AG04449 (cell line): Measurements from ENCODE around the gene TAGLN2.
A peak's percentile ranks its signal among the peaks of the same experiment; 100 is the strongest.

Experiments used
- CTCF ChIA-PET: fragments of 350-600 bp; formaldehyde crosslinking; extraction: SDS; loops from one replicate; lab custom pipeline; 2021; ENCODE audit warnings: antibody characterized with exemption; lab: Yijun Ruan, JAX
- POLR2A ChIA-PET: fragments of 400-600, 350-600 bp; formaldehyde crosslinking; extraction: SDS; loops from one replicate; lab custom pipeline; 2020; ENCODE audit warnings: antibody characterized with exemption, inconsistent platforms; lab: Yijun Ruan, JAX
- DNase-seq: peaks from one replicate; pipeline ENCODE4 v3.0.0-alpha.2; 2010; ENCODE audit warnings: low read depth, low spot score
- H3K4me3 ChIP-seq: 2 replicates; pipeline ENCODE4 v1.5.1; 2011; ENCODE audit warnings: low read depth, mild to moderate bottlenecking, control low read depth, low read length
- CTCF ChIP-seq: IDR thresholded peaks from one replicate; pipeline ENCODE4 v1.5.1; 2011; ENCODE audit warnings: mild to moderate bottlenecking, moderate library complexity, low read length, control low read depth, inconsistent platforms; ENCODE audit not compliant: insufficient read depth; ENCODE audit errors: missing control alignments

TAGLN2 gene

DNA sequence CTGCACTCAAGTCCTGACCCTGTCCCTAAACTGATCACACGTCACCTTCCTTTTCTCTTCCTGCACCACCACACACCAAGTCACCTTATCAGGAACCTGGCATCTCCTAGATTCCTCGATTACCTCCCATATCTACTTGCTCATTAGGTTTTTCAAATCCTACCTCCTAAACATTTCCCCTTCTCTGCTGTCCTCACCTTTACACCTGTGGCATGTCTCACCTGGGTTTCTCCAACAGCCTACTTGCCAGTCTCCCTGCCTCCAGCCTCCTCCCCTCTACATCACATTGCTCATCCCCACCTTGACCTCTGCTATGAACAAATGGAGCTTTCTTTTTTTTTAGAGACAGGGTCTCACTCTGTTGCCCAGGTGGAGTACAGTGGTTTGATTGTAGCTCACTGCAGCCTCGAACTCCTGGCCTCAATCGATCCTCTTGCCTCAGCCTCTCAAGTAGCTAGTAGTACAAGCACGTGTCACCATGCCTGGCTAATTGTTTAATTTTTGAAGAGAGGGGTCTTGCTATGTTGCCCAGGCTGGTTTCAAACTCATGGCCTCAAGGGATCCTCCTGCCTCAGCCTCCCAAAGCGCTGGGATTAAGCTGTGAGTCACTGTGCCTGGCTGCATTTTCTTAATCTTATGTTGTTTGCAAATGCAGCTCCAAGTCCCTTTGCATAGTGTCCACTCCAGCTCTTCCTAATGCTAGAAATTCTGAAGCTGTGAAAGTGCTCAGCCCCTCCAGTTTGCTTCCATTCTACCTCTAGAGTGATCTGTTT is 13.8 kb upstream of the TAGLN2 start:
- H3K4me3 ChIP-seq = no peak overlapping the region
- DNase-seq = no peak
- ChIA-PET CTCF (interaction anchor here (0.9 to 23.7 kb wide), 12 partner anchors 13 to 148 kb away, joined by 3 to 1031 read pairs (median 4); partner anchors contain the start of genes IGSF9, SLAMF9 and TAGLN2), POLR2A (interaction anchor here (0.6 to 0.7 kb wide), 3 partner anchors 11 to 58 kb away, joined by 3 to 4 read pairs (median 3); partner anchors contain the start of gene TAGLN2)
- no peak for TF ChIP-seq CTCF

DNA sequence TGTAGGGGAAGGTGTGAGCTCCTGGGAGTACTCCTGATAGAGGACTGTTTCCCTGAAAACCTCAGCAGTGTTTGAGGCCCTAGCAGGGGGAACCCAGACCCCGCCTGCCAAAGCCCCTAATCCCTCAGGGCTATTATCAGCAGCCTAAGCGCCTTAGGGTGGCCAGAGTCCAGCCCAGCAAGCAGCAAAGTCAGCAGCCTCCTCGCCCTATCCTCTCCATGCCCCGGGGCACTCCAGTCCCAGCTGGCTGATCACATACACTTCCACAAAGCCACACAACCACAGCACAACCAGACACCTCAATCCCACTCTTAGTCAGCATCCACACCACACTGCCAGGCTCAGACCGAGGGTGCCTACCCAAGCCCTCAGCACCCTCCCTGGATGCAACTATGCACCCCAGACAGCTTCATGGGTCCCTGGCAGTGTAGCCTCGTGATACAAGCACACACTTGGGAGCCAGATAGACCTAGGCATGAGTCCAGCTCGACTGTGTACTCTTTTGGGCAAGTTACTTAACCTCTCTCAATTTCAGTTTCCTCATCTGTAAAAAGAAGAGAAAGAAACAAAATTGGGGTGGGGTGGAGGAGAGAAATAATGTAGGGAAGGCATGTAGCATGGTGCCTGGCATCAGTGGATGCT is 13.0 kb upstream of the TAGLN2 start:
- TF ChIP-seq CTCF = no peak
- ChIA-PET POLR2A (interaction anchor here (0.6 to 0.7 kb wide), 3 partner anchors 11 to 59 kb away, joined by 3 to 4 read pairs (median 3); partner anchors contain the start of gene TAGLN2), CTCF (interaction anchor here (0.6 to 23.7 kb wide), 13 partner anchors 12 to 149 kb away, joined by 3 to 1031 read pairs (median 3); partner anchors contain the start of genes IGSF9, SLAMF9 and TAGLN2)
- no peak for DNase-seq
- H3K4me3 ChIP-seq = no peak overlapping the region

DNA sequence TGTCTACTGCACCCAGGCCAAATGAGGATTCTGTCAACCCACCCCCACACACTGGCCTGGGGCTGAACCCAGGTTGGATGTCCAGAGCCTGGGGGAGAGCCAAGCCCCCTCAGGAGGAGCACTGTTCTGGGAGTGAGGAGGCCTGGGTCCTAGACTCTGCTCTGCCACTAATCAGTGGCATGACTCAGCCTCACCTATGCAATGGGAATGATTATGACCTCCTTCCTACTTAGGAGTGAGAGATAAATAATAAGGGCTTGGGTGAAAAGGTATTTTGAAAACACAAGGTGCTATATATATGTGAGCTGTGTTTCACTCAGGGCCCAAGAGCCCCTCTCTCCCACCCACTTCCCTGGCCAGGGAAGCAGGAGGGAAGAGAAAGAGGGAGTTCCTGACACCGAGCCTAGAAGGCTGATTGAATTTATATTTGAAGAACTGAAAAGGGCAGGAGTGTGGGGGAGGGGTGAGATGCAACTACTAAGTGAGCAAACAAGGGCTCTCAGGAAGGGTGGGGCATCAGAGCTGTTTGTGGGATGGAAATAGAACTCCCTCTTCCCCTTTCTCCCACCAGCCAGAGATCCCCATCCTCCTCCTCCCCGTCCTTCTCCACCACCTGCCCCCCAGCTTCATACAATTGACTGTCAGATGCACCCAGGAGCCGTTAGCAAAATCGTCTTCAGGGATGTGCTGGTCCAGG is 11.9 kb upstream of the TAGLN2 start:
- no peak for TF ChIP-seq CTCF
- no peak for DNase-seq
- POLR2A ChIA-PET = no interaction called here

GRCh38 chr1:159936273-159936904 is 11.1 kb upstream of the TAGLN2 start:
- POLR2A ChIA-PET = no interaction called here
- CTCF ChIA-PET = interaction anchor here (0.9 to 23.7 kb wide), 20 partner anchors 10 to 149 kb away, joined by 3 to 1031 read pairs (median 6); partner anchors contain the start of genes IGSF9, PIGM, SLAMF9 and TAGLN2
- peak; percentile 99 for TF ChIP-seq CTCF
- H3K4me3 ChIP-seq = no peak overlapping the region
- DNase-seq = no peak

More for the DNA sequence above, 11.9 kb upstream of the TAGLN2 start:
- H3K4me3 ChIP-seq = no peak overlapping the region
- CTCF ChIA-PET = interaction anchor here (0.9 to 23.7 kb wide), 16 partner anchors 11 to 467 kb away, joined by 3 to 1031 read pairs (median 7); partner anchors contain the start of genes IGSF9, PIGM, SLAMF9 and TAGLN2

DNA sequence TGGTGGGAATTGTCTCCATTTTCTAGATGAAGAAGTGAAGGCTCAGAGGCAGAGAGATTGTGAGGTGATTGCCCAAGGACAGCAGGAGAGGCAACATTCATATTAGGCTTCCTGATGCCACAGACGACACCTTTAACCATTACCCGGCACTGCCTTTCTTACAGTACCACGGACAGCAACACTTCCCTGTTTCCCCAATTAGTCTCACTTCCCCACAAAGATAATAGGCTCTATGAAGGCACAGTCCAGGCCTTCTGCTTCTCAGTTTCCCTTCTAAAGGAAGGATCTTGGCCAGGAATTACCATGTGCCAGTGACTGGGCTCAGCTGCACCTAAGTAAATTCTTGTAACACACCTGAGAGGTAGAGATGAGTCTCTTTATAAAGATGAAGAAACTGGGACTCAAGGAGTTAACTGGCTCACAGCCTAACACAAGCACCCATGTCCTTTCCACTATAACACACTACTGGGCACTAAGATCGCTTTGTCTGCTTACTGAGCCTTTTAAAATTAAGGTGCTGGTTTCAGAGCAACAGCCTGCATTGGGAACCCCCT is 10.5 kb upstream of the TAGLN2 start:
- POLR2A ChIA-PET = no interaction called here
- CTCF ChIA-PET = interaction anchor here (0.9 to 23.7 kb wide), 19 partner anchors 10 to 149 kb away, joined by 3 to 1031 read pairs (median 6); partner anchors contain the start of genes IGSF9, PIGM, SLAMF9 and TAGLN2
- TF ChIP-seq CTCF = no peak
- no peak overlapping the region for H3K4me3 ChIP-seq
- no peak for DNase-seq
